SKM-1 (cell line): Measurements from ENCODE around the gene METRN.
A peak's percentile ranks its signal among the peaks of the same experiment; 100 is the strongest.

Experiments used
- DNase-seq: peaks from one replicate; lab custom pipeline; 2025; ENCODE audit not compliant: unreplicated experiment; lab: John Stamatoyannopoulos, UW

METRN gene

DNA sequence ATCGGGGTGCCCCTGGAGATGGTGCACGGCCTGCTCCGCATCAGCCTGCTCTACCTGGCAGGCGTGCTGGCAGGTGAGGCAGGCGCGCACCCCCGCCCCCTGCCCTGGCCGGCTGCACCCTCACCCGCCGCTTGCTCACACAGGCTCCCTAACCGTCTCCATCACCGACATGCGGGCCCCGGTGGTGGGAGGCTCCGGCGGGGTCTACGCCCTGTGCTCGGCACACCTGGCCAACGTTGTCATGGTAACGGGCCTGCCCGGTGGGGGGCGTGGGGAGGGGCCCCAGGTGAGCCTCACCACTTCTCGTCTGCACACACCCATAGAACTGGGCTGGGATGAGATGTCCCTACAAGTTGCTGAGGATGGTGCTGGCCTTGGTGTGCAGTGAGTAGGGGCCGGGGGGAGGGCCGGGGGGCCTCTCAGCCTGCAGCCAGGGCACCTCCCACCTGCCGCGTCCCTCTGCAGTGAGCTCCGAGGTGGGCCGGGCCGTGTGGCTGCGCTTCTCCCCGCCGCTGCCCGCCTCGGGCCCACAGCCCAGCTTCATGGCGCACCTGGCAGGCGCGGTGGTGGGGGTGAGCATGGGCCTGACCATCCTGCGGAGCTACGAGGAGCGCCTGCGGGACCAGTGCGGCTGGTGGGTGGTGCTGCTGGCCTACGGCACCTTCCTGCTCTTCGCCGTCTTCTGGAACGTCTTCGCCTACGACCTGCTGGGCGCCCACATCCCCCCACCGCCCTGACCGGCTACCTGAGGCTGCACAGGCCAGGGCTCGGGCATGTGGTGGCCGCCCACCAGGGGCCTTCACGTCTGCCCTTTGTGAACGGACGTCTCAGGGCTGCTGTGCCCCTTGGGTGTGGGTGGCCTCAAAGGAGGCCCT, 37.4 kb upstream of the METRN start:
- DNase-seq = no peak

GRCh38 chr16:678209-678857, 36.6 kb upstream of the METRN start:
- DNase-seq = no peak

DNA sequence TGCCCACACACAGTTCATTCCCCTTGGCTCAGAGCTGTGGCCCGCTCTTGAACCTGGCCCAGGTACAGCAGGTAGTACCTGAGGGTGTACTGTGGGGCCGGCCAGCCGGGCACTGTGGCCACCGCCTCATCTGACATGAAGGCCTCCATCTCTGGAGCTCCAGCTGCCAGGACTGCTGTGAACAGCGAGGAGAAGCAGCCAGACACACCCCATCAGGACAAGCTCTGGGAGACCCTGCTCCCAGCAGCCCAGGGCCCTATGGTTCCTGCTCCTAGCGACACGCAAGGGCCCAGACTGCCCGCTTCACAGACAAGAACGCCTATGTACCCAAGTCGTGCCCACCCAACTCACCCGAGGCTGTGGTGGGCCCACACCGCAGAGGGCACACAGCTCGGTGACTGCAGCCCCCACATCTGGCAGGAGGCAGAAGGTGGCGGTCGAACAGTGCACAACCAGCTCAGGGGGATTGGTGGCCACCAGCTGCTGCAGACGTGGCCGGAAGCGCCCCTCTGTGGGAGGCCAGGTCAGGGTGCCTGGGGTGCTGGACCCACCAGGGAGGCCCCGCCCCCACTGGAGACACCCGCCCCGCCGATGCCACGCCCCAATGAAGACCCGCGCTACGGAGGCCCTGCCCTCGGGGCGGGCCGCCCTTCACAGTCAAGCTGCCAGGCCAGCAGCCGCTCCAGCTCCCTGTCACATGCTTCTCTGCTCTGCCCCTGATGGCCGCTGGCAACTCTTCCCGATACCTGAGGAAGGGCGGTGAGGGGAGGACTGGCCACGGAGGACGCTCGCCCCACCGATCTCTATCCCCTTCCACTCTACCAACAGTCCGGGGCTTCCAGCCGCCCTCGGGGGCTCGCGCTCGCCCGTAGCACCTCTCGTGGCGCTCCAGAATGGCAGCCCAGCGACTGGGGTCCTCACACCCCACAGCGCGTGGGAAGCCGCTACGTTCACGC, 35.8 kb upstream of the METRN start:
- no peak for DNase-seq

DNA sequence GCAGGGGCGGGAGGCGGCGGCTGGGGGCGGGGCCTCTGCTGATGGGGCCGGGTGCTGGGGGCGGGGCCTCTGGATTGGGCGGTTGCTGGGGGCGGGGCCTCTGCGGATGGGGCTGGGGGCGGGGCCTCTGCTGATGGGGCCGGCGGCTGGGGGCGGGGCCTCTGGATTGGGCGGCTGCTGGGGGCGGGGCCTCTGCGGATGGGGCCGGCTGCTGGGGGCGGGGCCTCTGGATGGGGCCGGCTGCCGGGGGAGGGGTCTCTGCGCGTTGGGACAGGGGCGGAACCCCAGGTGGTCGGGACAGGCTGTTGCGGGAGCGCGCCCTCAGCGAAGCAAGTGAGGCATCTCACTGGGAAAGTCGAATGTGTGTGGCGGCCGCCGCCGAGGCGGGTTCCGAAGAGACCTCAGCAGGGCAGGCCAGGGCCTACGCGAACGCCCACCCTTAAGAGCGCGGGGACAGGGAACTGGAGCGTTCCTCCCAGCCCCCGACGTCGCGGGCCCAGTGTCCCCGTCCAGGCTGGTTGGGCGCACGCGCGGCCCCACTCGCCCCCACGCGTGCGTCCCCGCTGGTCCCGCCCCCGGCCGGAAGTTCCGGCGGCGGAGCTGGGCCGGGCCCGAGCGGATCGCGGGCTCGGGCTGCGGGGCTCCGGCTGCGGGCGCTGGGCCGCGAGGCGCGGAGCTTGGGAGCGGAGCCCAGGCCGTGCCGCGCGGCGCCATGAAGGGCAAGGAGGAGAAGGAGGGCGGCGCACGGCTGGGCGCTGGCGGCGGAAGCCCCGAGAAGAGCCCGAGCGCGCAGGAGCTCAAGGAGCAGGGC, 34.9 kb upstream of the METRN start, which contains the start of gene STUB1:
Gene STUB1 (plus strand): TSS at position 597 of the 811 bp plus-strand sequence. CDS start 116 bp downstream, at position 713.
- DNase-seq = peak; percentile 60

- DNase-seq = no peak
Observed at GRCh38 chr16:680625-680945, 34.3 kb upstream of the METRN start.

GRCh38 chr16:680967-681745, 33.8 kb upstream of the METRN start:
- no peak for DNase-seq

DNA sequence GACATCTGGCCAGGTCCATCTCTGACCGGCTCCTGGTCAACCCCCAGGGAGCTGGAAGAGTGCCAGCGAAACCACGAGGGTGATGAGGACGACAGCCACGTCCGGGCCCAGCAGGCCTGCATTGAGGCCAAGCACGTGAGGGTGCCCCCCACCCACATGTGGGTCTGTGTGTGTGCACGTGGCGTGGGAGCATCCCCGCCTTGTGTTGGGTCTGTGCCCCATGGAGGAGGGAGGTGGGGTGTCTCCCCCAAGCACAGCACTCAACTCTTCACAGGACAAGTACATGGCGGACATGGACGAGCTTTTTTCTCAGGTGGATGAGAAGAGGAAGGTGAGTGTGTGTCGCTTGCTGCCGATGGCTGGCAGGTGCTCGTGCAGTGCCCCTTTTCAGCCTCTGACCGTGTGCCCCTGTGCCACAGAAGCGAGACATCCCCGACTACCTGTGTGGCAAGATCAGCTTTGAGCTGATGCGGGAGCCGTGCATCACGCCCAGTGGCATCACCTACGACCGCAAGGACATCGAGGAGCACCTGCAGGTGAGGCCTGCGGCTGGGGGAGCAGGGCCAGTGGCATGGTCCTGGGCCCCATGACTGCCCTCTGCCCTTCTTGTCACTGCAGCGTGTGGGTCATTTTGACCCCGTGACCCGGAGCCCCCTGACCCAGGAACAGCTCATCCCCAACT, 33.0 kb upstream of the METRN start:
- no peak for DNase-seq

DNA sequence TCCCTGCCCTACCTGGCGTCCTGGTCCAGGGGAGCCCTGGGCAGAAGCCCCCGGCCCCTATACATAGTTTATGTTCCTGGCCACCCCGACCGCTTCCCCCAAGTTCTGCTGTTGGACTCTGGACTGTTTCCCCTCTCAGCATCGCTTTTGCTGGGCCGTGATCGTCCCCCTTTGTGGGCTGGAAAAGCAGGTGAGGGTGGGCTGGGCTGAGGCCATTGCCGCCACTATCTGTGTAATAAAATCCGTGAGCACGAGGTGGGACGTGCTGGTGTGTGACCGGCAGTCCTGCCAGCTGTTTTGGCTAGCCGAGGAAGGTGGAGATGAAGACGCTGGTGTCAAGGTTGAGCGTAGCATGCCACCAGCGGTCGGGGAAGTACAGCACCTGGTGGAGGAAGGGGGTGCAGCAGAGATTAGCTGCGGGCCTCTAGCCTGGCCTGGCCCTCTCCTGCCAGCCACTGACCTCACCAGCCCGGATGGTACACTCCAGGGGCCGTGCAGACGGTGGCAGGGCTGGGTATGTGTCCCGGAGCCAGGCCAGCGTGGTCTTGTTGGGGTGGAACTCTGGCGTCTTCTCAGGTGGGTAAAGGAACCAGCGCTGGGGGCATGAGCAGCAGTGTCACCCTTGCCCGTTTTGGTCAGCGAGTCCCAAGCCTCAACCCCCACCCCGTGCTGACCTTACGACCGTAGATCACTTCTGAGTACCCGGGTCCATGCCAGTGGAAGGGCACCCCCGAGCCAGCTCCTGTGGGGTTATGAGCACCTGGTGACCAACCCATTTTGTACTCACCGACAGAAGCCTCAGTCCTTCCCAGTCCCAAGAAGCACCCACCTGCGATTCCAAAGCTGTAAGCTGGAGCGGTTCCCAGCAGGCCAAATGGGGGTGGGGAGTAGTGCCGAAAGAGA, 32.2 kb upstream of the METRN start:
- DNase-seq = no peak

GRCh38 chr16:683396-684070, 31.4 kb upstream of the METRN start:
- no peak for DNase-seq

GRCh38 chr16:684071-684794, 30.7 kb upstream of the METRN start, which contains the start of gene JMJD8:
Gene JMJD8 (minus strand): TSS chr16:684334. CDS start chr16:684319, 15 bp downstream.
- peak; percentile 90 for DNase-seq

DNA sequence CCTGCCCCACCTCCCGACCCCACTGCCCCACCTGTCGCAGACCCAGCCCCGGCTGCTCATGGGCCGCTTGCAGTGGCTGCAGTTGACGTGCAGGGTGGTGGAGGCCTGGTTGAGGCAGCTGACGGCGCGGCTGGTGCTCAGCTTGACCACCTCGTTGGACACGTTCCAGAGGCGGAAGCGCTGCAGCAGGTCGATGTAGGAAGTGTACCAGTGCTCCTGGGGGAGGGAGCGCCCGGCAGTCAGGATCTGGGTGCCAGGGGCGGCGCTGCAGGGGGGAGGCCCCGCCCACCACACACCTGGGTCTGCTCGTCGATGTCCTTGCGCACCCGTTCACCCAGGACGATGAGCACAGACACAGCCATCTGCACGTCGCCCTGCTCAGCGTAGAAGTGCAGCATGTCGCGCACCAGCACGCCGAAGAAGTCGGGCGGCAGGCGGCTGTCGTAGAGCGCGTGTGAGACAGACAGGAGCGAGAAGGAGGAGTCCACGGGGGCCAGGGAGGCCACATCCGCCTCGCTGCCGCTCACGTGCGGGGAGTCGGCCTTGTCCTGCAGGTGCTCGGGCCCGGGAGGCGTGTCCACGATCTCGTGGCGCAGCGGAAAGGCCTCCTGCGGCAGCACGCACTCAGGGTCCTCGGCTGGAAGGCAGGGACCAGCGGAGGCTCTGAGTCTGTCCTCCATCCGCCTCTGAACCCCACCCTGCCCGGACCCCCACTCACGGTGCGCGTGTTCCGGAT, 29.8 kb upstream of the METRN start:
- DNase-seq = no peak

- no peak for DNase-seq
Observed at GRCh38 chr16:685967-686366, 29.0 kb upstream of the METRN start.

DNA sequence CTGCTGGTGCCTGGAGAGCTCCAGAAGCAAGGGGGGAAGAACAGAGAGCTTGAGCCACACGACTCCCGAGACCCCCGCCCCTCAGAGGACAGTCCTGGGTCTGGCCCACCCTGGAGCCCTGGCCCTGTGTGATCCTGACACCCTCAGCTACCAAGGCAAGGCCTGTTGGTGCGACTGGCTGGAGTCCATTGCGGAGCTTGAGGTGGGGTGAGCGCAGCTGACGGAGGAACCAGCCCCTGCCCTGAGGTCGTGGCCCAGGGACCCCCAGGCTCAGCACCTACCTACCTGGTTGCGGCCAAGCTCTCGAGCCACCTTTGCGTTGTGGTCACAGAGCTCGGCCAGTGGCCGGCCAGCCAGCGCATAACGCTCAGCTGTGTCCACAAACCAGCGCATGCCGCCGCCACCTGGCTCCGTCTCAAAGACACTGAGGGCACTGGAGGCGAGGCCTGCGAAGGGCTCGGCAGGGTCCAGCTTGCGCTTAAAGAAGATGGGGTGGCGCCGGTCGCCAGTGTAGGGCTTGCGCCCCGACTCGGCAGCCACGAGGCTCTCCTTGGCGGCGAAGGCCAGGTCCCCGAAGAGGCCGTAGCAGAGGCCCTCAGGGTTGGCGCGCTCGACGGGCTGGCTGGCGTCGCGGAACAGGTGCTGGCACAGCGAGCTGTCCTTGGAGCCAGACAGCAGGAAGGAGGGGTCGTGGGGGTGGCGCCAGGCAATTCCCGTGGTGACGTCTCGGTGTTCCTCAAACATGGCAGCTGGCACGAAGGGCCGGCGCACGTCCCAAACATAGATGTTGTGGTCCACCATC, 28.3 kb upstream of the METRN start:
- no peak for DNase-seq

GRCh38 chr16:687499-687898, 27.4 kb upstream of the METRN start:
- DNase-seq = no peak

DNA sequence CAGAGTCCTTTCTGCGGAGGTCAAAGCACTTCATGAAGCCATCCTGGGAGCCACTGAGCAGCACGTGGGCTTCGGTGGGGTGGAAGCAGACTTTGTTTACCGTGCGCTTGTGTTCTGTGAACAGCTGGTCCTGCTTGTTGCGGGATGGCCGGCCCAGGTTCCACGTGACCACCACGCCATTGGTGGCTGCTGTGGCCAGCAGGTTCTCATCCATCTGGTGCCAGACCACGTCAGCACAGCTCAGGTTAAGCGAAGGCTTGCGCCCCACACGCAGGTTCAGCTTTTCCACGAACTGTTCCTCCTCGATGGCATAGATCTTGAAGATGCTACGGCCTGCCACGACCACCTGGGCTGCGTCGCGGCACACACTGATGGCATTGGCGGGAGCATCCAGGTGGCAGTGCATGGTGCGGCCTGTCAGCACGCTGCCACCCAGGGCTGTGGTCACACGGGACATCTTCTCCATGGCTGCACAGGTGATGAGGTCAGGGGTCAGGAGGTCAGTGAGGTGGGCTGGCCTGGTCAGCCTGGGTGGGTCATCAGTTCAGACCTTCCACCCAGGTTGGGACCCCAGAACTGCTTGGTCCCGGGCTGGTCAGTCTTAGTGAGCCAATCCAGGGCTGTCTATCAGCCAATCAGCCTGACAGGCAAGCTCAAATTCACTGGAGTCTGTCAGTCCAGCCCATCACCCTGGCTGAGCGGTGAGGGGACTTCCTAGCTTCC, 25.6 kb upstream of the METRN start:
- DNase-seq = no peak
